ENCODE measurements around the gene ZC3H10.
"Not testable (repeated sequence)": the region's sequence is repeated elsewhere in the genome, so short reads cannot be mapped to it uniquely, and the experiment has no call there.

DNA sequence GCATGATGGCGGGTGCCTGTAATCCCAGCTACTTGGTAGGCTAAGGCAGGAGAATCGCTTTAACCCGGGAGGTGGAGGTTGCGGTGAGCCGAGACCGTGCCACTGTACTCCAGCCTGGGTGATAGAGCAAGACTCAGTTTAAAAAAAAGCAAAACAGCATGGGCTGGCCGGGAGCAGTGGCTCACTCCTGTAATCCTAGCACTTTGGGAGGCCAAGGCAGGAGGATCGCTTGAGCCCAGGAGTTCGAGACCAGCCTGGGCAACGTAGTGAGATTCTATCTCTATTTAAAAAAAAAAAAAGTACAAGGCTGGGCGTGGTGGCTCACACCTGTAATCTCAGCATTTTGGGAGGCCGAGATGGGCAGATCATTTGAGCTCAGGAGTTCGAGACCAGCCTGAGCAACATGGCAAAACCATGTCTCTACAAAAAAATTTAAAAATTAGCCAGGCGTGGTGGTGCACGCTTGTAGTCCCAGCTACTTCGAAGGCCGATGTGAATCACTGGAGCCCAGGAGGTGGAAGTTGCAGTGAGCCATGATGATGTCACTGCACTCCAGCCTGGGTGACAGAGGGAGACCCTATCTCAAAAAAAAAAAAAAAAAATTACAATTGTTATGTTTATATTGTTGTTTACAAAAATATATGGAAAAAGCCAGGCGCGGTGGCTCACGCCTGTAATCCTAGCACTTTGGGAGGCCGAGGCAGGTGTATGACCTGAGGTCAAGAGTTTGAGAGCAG is 38.6 kb downstream of the ZC3H10 start:
- TF ChIP-seq, protein P1, sequence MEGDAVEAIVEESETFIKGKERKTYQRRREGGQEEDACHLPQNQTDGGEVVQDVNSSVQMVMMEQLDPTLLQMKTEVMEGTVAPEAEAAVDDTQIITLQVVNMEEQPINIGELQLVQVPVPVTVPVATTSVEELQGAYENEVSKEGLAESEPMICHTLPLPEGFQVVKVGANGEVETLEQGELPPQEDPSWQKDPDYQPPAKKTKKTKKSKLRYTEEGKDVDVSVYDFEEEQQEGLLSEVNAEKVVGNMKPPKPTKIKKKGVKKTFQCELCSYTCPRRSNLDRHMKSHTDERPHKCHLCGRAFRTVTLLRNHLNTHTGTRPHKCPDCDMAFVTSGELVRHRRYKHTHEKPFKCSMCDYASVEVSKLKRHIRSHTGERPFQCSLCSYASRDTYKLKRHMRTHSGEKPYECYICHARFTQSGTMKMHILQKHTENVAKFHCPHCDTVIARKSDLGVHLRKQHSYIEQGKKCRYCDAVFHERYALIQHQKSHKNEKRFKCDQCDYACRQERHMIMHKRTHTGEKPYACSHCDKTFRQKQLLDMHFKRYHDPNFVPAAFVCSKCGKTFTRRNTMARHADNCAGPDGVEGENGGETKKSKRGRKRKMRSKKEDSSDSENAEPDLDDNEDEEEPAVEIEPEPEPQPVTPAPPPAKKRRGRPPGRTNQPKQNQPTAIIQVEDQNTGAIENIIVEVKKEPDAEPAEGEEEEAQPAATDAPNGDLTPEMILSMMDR (IDR thresholded peaks at IDR 0.05): not testable (repeated sequence)
- TF ChIP-seq POLR2A (IDR thresholded peaks at IDR 0.05): not testable (repeated sequence)

Measured in body of pancreas (tissue), 4 donors.